Heart left ventricle (tissue), 13 donors: ENCODE results near the gene KIF5C.

Source experiments
- CTCF ChIP-seq, 12 donors: fragments of 200-600 bp; sonication (generic) in 4 of 12; IDR thresholded peaks; one replicate each; pipeline versions ENCODE4 v1.5.0 to v1.8.0; 2018 to 2022; ENCODE audit warnings: antibody characterized with exemption in 12 of 12, mild to moderate bottlenecking in 5 of 12
- POLR2A ChIP-seq, 2 donors: fragments of 450-650 bp; IDR thresholded peaks; one replicate each; pipeline ENCODE4 v1.6.1; 2017; ENCODE audit warnings: antibody characterized with exemption in 2 of 2, mild to moderate bottlenecking in 2 of 2, moderate library complexity in 2 of 2
- donor health status: ischemic (EF 13 %, LVEDD 7.1; RV severe dilation, severe dysfunction).
- donor health status: DM: no; HTN: yes; CAD: no.
- donor health status: DM: no; HTN: no; CAD: no.
- donor health status: ischemic (EF 25% LVEDD 6.9; RV normal size, moderate dysfunction).
- donor health status: ischemic (EF 25% LVEDD 5.7; RV mildly dilated, moderate dysfunction).
- donor health status: ischemic (EF 35%, LVEDD 5.7; RV mildly dilated, moderate dysfunction).
- donor health status: nonischemic (EF 11% LVEDD 7.7; RV severe dilation, severe dysfunction).
- donor health status: DM: yes; HTN: yes; CAD: no.
- donor health status: PGD.
- donor health status: ischemic (EF 29% LVEDD 5.4; RV normal size, mild dysfunction).
- donor health status: nonischemic (EF 23%, LVEDD 6.1; RV moderate dilation, normal function).

- TF ChIP-seq CTCF (IDR thresholded peaks at IDR 0.05): no peak
- TF ChIP-seq POLR2A (IDR thresholded peaks at IDR 0.05): no peak
These were observed 26.9 kb upstream of the KIF5C start for GRCh38 chr2:148848146-148848545.
